ENCODE data around the gene ZNF407.

DNA sequence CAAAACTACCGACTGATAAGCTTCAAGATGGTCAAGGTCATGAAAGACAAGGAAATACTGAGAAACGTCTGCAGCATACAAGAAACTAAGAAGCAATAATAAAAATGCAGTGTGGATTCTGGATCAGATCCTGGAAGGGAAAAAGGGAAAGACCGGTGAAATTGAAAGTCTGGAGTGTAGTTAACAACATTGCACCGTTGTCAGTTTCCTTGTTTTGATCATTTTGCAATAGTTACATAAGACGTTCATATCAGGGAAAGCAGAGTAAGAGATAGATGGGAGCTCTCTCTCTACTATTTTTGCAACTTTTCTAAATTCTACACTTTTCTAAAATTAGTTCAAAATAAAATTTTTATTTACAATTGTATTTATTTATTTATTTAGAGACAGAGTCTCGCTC is 15.0 kb upstream of the ZNF407 start:
- TF ChIP-seq, protein P1, sequence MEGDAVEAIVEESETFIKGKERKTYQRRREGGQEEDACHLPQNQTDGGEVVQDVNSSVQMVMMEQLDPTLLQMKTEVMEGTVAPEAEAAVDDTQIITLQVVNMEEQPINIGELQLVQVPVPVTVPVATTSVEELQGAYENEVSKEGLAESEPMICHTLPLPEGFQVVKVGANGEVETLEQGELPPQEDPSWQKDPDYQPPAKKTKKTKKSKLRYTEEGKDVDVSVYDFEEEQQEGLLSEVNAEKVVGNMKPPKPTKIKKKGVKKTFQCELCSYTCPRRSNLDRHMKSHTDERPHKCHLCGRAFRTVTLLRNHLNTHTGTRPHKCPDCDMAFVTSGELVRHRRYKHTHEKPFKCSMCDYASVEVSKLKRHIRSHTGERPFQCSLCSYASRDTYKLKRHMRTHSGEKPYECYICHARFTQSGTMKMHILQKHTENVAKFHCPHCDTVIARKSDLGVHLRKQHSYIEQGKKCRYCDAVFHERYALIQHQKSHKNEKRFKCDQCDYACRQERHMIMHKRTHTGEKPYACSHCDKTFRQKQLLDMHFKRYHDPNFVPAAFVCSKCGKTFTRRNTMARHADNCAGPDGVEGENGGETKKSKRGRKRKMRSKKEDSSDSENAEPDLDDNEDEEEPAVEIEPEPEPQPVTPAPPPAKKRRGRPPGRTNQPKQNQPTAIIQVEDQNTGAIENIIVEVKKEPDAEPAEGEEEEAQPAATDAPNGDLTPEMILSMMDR (IDR thresholded peaks at IDR 0.05; ENCODE audit: low read depth, low read length, missing input control) = no peak
- TF ChIP-seq JUND (IDR thresholded peaks at IDR 0.05) = no peak
- TF ChIP-seq, protein P2, sequence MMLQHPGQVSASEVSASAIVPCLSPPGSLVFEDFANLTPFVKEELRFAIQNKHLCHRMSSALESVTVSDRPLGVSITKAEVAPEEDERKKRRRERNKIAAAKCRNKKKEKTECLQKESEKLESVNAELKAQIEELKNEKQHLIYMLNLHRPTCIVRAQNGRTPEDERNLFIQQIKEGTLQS (IDR thresholded peaks at IDR 0.05) = no peak
- TF ChIP-seq, protein P3, sequence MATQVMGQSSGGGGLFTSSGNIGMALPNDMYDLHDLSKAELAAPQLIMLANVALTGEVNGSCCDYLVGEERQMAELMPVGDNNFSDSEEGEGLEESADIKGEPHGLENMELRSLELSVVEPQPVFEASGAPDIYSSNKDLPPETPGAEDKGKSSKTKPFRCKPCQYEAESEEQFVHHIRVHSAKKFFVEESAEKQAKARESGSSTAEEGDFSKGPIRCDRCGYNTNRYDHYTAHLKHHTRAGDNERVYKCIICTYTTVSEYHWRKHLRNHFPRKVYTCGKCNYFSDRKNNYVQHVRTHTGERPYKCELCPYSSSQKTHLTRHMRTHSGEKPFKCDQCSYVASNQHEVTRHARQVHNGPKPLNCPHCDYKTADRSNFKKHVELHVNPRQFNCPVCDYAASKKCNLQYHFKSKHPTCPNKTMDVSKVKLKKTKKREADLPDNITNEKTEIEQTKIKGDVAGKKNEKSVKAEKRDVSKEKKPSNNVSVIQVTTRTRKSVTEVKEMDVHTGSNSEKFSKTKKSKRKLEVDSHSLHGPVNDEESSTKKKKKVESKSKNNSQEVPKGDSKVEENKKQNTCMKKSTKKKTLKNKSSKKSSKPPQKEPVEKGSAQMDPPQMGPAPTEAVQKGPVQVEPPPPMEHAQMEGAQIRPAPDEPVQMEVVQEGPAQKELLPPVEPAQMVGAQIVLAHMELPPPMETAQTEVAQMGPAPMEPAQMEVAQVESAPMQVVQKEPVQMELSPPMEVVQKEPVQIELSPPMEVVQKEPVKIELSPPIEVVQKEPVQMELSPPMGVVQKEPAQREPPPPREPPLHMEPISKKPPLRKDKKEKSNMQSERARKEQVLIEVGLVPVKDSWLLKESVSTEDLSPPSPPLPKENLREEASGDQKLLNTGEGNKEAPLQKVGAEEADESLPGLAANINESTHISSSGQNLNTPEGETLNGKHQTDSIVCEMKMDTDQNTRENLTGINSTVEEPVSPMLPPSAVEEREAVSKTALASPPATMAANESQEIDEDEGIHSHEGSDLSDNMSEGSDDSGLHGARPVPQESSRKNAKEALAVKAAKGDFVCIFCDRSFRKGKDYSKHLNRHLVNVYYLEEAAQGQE (IDR thresholded peaks at IDR 0.05) = no peak
- no peak for TF ChIP-seq EGR1 (IDR thresholded peaks at IDR 0.05; ENCODE audit: low read depth in 2 of 2)
- no peak for TF ChIP-seq FOXA1 (IDR thresholded peaks at IDR 0.05)
- TF ChIP-seq, protein P4, sequence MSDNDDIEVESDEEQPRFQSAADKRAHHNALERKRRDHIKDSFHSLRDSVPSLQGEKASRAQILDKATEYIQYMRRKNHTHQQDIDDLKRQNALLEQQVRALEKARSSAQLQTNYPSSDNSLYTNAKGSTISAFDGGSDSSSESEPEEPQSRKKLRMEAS (IDR thresholded peaks at IDR 0.05) = no peak
